ENCODE results near the gene KIAA0825. TPM values are rescaled to one million over a fixed set of nuclear protein-coding genes. Genes with fewer than 3 reads are reported as not detected.

The KIAA0825 gene
- total RNA-seq, 1 donor: 9.5 TPM

DNA sequence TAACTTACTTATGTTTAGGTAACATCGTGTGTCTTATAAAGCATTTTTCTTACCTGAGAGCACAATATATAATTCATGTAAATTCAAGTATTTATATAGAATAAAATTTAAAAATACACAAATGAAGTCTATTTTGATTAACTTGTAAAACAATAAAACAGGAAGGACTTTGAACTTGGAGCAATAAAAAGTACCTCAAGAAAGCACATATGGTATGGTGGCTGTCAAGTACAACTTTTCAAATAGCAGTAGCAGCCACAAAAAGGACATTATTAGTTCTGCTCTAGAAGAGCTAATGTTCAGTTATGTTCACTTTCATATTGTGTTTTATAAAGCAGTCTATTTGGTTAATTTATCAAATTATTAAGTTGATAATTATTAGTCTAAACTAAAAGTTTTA is 31.5 kb upstream of the KIAA0825 start:
- TF ChIP-seq, protein P1, sequence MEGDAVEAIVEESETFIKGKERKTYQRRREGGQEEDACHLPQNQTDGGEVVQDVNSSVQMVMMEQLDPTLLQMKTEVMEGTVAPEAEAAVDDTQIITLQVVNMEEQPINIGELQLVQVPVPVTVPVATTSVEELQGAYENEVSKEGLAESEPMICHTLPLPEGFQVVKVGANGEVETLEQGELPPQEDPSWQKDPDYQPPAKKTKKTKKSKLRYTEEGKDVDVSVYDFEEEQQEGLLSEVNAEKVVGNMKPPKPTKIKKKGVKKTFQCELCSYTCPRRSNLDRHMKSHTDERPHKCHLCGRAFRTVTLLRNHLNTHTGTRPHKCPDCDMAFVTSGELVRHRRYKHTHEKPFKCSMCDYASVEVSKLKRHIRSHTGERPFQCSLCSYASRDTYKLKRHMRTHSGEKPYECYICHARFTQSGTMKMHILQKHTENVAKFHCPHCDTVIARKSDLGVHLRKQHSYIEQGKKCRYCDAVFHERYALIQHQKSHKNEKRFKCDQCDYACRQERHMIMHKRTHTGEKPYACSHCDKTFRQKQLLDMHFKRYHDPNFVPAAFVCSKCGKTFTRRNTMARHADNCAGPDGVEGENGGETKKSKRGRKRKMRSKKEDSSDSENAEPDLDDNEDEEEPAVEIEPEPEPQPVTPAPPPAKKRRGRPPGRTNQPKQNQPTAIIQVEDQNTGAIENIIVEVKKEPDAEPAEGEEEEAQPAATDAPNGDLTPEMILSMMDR (IDR thresholded peaks at IDR 0.05; ENCODE audit: insufficient read depth, low read depth, low read length): no peak
- DNase-seq (ENCODE audit: low read depth): no peak
- H3K4me3 ChIP-seq (ENCODE audit: low read depth, low read length): no peak overlapping the region

DNA sequence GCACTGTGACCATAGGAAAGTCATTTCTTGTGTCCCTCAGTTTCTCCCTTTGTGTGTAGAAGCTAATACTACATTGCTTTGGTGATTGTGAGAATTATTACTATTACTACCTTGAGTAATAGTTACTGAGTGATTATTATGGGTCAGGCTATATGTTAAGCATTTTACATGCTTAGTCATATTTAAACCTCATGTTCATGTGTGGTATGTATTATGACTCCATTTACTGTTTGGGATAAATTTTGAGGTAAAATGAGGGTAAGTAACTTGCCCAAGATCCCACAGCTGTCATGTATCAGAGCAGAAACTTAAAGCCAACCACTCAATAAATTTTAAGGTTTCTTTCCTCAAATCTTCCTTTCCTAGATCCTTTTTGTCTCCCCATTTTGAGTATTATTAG is 28.4 kb upstream of the KIAA0825 start:
- H3K4me3 ChIP-seq (ENCODE audit: low read depth, low read length): no peak overlapping the region
- no peak for DNase-seq (ENCODE audit: low read depth)
- TF ChIP-seq, protein P1 (IDR thresholded peaks at IDR 0.05; ENCODE audit: insufficient read depth, low read depth, low read length): no peak

DNA sequence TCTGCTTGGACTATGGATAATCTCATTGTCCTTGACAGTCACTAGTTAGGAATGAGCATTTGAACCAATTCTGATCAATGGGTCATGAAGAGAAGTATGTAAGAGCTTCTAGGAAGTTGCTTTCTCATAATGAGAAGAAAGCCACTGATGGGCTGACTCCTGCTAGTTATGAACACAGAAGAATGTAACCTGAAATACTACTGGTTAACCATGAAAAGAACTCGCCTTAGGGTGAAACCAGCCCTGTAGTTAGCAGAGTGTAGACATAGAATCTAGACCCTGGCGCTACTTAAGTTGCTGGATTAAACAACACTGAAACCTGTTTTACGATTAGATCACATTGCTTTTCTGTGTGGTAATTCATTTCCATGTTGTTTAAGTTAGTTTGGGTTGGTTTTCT is 26.6 kb upstream of the KIAA0825 start:
- no peak overlapping the region for H3K4me3 ChIP-seq (ENCODE audit: low read depth, low read length)
- TF ChIP-seq, protein P1 (IDR thresholded peaks at IDR 0.05; ENCODE audit: insufficient read depth, low read depth, low read length): no peak

DNA sequence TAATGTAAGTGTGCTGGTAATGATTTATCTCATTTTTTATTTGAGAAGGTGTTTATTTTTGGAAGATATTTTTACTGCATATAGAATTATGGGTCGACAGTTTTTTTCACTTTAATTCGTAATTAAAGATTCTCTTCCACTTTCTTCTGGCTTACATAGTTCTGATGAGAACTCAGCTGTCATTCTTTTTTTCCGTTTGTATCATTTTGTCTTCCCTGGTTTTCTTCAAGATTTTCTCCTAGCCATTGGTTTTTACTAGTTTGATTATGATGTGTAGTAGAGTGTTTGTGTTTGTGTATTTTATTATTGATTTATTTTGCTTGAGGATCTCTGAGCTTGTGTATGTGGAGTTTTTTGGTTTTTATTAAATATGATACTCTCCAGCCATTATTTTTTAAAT is 21.8 kb upstream of the KIAA0825 start:
- TF ChIP-seq, protein P1 (IDR thresholded peaks at IDR 0.05; ENCODE audit: insufficient read depth, low read depth, low read length): no peak
- H3K4me3 ChIP-seq (ENCODE audit: low read depth, low read length): no peak overlapping the region
- no peak for DNase-seq (ENCODE audit: low read depth)

More for the DNA sequence above, 26.6 kb upstream of the KIAA0825 start:
- DNase-seq (ENCODE audit: low read depth): no peak

DNA sequence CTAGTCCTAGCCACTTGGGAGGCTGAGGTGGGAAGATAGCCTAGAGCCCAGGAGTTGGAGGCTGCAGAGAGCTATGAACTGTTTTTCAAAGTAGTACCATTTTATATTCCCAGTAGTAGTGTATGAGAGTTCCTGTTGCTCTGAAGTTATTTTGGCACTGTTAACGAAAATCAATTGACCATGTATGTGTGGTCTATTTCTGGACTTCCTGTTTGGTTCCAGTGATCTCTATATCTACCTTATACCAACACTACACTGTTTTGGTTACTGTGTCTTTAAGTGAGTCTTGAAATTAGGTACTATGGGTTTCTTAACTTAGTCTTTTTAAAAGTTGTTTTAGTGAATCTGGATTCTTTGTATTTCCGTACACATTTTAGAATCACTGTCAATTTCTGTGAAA is 13.6 kb upstream of the KIAA0825 start:
- no peak for DNase-seq (ENCODE audit: low read depth)
- no peak overlapping the region for H3K4me3 ChIP-seq (ENCODE audit: low read depth, low read length)

DNA sequence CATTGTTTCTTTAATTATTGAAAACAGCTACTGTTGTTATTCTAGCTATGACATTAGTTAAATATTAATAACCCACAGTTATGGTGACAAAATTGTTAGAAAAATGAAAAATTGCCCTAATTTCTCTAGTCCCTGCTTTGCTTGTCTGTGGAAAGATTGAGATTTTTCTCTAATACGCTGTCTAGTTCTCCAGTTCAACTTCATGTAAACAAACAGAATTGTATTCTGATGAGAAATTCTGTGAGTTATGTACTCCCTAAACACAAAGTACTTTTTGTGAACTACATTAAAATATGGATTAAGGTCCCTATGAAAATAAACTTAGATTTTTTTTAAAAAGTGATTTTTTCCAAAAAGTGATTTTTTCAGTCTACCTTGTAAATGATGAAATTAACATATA is 8.8 kb upstream of the KIAA0825 start:
- H3K4me3 ChIP-seq (ENCODE audit: low read depth, low read length): no peak overlapping the region
- TF ChIP-seq, protein P1 (IDR thresholded peaks at IDR 0.05; ENCODE audit: insufficient read depth, low read depth, low read length): no peak
- no peak for DNase-seq (ENCODE audit: low read depth)

More for the DNA sequence above, 13.6 kb upstream of the KIAA0825 start:
- TF ChIP-seq, protein P1 (IDR thresholded peaks at IDR 0.05; ENCODE audit: insufficient read depth, low read depth, low read length): no peak

DNA sequence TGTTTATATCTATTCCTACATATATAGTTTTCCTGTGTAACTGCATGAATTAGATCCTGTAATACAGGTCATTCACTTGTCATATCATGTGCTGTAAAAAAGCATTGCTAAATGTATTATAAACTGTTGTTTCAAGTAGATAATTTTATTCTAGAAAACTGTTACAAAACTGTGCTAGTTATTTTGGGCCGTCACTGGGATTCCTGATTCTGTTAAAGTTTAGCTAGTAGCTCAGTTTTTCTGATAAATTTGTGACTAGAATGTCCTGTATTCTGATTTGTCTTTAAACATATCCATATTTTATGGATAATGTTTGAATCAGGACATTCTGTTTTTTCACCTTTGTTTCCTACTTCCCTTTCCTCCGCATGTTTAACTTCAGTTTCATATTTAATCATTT is 5.5 kb upstream of the KIAA0825 start:
- H3K4me3 ChIP-seq (ENCODE audit: low read depth, low read length): no peak overlapping the region
- TF ChIP-seq, protein P1 (IDR thresholded peaks at IDR 0.05; ENCODE audit: insufficient read depth, low read depth, low read length): no peak
- DNase-seq (ENCODE audit: low read depth): no peak

Measured in fibroblast of villous mesenchyme (primary cell).